HepG2 (cell line): Measurements from ENCODE around the gene GRIK4.

Experiments used
- RFXAP ChIP-seq: sonication (generic); formaldehyde crosslinking; IDR thresholded peaks from 2 replicates; pipeline ENCODE4 v1.4.0; 2020; ENCODE audit warnings: missing genetic modification reagents, borderline replicate concordance
- TF ChIP-seq, protein P1 (sequence below): sonication (generic); formaldehyde crosslinking; IDR thresholded peaks from 2 replicates; pipeline ENCODE4 v1.5.0; 2020; ENCODE audit warnings: mild to moderate bottlenecking, missing genetic modification reagents, moderate library complexity

DNA sequence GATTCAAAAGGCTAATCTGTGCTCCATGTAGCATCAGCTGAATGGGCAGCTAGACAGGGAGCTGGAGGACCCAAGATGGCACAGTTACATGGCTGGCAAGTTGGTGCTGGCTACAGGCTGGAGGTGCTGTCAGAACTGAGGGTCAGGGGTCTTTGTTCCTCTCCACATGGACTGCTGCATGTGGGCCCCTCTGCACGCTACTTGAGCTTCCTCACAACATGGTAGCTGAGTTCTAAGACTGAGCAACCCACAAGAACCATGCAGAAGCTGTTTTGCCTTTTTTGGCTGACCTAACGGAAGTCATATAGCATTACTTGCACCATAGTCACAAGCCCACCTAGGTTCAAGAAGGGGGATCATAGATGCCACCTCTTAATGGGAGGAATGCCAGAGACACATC, 196.1 kb downstream of the GRIK4 start:
- TF ChIP-seq, protein P1, sequence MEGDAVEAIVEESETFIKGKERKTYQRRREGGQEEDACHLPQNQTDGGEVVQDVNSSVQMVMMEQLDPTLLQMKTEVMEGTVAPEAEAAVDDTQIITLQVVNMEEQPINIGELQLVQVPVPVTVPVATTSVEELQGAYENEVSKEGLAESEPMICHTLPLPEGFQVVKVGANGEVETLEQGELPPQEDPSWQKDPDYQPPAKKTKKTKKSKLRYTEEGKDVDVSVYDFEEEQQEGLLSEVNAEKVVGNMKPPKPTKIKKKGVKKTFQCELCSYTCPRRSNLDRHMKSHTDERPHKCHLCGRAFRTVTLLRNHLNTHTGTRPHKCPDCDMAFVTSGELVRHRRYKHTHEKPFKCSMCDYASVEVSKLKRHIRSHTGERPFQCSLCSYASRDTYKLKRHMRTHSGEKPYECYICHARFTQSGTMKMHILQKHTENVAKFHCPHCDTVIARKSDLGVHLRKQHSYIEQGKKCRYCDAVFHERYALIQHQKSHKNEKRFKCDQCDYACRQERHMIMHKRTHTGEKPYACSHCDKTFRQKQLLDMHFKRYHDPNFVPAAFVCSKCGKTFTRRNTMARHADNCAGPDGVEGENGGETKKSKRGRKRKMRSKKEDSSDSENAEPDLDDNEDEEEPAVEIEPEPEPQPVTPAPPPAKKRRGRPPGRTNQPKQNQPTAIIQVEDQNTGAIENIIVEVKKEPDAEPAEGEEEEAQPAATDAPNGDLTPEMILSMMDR (CRISPR knock-in tag): no peak
- TF ChIP-seq RFXAP (CRISPR knock-in tag): no peak
